ENCODE data around the gene SERPINB2.

The SERPINB2 gene

DNA sequence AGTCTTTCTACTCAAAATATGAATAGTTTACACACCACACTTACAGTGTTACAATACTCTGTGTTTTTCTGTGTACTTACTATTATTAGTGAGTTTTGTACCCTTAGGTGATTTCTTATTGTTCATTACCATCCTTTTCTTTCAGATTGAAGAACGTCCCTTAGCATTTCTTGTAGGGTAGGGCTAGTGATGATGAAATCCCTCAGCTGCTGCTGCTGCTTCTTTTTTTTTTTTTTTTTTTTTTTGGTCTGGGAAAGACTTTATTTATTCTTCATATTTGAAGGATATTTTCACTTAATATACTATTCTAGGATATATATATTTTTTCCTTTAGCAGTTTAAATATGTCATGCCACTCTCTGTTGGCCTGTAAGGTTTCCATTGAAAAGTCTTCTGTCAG lies 29.0 kb upstream of the SERPINB2 start:
- DNase-seq (ENCODE audit: low read depth in 2 of 2), result no peak
- no peak overlapping the region for H3K4me3 ChIP-seq (replicated peaks in 1 of 2; ENCODE audit: low read depth in 2 of 2, low read length in 2 of 2)
- TF ChIP-seq, protein P1, sequence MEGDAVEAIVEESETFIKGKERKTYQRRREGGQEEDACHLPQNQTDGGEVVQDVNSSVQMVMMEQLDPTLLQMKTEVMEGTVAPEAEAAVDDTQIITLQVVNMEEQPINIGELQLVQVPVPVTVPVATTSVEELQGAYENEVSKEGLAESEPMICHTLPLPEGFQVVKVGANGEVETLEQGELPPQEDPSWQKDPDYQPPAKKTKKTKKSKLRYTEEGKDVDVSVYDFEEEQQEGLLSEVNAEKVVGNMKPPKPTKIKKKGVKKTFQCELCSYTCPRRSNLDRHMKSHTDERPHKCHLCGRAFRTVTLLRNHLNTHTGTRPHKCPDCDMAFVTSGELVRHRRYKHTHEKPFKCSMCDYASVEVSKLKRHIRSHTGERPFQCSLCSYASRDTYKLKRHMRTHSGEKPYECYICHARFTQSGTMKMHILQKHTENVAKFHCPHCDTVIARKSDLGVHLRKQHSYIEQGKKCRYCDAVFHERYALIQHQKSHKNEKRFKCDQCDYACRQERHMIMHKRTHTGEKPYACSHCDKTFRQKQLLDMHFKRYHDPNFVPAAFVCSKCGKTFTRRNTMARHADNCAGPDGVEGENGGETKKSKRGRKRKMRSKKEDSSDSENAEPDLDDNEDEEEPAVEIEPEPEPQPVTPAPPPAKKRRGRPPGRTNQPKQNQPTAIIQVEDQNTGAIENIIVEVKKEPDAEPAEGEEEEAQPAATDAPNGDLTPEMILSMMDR (IDR thresholded peaks at IDR 0.05; ENCODE audit: low read depth, low read length), result no peak

DNA sequence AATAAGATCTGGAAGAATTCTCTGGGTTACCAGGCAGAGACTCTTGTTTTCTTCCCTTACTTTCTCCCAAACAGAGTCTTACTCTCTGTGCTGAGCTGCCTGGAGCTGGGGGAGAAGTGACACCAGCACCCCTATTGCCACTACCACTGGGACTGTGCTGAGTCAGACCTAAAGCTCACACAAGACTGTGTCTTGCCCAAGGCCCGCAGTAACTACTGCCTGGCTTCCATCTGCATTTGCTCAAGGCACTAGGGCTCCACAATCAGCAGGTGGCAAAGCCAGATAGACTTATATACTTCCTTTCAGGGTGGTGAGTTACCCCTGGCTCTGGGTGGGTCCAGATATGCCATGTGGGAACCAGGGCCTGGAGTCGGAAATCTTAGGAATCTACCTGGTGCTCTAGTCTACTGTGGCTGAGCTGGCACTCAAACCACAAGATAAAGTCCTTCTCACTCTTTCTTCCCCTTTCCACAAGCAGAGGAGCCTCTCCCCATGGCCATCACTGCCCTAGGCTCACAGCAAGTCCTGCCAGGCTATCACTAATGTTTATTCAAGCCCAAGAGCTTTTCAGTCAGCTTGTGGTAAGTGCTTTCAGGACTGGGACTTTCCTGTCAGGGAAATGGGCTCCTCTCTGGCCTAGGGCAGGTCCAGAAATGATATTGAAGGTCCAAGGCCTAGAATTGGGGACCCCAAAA lies 27.6 kb upstream of the SERPINB2 start:
- H3K4me3 ChIP-seq (replicated peaks in 1 of 2; ENCODE audit: low read depth in 2 of 2, low read length in 2 of 2), result no peak overlapping the region
- TF ChIP-seq, protein P1 (IDR thresholded peaks at IDR 0.05; ENCODE audit: low read depth, low read length), result no peak
- no peak for DNase-seq (ENCODE audit: low read depth in 2 of 2)

DNA sequence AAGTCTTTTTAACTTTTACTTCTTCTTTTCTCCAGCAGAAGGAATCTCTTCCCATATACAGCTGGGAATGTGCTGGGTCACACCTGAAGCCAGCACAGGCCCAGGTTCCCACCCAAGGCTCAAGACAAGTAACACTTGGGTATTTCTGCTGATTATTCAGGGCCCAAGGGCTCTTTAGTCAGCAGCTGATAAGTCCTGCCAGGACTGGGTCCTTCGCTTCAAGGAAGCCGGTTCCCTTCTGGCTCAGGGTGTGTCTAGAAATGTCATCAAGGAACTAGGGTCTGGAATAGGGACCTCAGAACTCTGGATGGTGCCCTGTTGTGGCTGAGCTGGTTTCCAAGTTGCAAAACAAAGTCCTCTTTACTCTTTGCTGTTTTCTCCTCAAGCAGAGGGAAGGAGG lies 27.0 kb upstream of the SERPINB2 start:
- TF ChIP-seq, protein P1 (IDR thresholded peaks at IDR 0.05; ENCODE audit: low read depth, low read length), result no peak
- no peak for DNase-seq (ENCODE audit: low read depth in 2 of 2)
- no peak overlapping the region for H3K4me3 ChIP-seq (replicated peaks in 1 of 2; ENCODE audit: low read depth in 2 of 2, low read length in 2 of 2)

DNA sequence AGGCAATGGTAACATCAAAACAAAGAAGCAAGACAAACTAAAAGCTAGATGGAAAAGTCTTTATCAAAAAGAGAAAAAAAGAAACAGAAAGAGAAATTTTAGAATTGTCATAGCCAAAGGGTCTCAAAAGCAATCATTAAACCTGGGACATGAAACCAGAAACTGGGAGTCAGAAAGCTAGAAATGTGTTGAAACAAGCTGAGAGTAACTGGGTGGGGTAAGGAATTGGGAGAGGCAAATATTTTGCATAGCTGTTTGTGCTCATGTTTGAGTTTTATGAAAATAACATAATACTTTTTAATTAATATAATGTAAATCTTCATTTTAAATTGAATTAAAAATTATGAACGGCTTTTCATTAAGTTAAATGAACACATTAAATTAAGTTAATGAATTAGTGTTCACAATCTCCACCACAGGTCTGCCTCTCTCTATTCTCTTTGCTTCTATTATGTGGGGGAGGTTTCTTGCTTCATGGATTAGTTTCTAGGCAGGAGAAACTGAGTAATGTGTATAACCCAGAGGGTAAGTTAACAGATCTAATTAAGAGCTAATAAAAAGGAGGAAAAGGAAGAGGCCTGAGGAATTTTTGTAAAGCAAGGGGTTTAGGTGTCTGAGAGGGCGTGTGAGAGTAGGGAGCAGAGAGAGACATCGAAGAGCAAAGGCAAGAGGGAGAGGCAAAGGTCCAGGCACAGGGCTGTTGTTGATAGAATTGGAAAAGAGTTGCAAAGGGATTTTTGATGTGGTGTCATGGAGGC lies 20.0 kb upstream of the SERPINB2 start:
- no peak overlapping the region for H3K4me3 ChIP-seq (replicated peaks in 1 of 2; ENCODE audit: low read depth in 2 of 2, low read length in 2 of 2)
- TF ChIP-seq, protein P1 (IDR thresholded peaks at IDR 0.05; ENCODE audit: low read depth, low read length), result no peak
- no peak for DNase-seq (ENCODE audit: low read depth in 2 of 2)

DNA sequence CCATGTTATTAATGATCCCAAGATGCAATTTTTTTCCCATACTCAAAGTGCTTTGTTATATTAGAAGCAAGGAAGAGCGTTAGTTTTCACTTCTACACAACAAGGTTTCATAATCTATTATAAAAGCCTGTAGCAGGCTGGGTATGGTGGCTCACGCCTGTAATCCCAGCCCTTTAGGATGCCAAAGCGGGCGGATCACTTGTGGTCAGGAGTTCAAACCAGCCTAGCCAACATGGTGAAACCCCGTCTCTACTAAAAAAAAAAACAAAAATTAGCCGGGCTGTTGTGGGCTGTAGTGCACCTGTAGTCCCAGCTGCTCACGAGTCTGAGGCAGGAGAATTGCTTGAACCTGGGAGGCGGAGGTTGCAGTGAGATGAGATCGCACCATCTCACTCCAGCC lies 19.0 kb upstream of the SERPINB2 start:
- TF ChIP-seq, protein P1 (IDR thresholded peaks at IDR 0.05; ENCODE audit: low read depth, low read length), result no peak
- no peak for DNase-seq (ENCODE audit: low read depth in 2 of 2)
- H3K4me3 ChIP-seq (replicated peaks in 1 of 2; ENCODE audit: low read depth in 2 of 2, low read length in 2 of 2), result no peak overlapping the region

DNA sequence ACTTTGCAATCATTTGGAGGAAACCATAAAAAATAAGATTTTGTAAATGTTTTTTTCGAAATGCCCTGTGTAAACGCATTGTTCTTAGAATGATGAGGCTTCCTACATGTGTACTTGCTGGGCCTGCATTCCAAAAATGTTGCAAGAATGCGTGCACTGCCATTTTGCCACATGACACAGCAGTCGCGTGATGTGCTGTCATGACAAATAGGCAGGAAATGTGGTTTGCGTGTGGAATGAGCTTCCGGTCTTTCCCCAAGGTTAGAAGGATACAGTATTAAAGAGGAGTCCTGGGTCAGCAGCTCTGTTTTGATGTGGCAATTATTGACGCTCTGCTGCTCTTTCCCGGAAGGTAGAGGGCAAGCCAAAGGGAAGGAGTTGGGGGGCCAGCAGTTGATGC lies 18.1 kb upstream of the SERPINB2 start:
- peak; percentile 70 to 82 for DNase-seq (ENCODE audit: low read depth in 2 of 2)
- no peak overlapping the region for H3K4me3 ChIP-seq (replicated peaks in 1 of 2; ENCODE audit: low read depth in 2 of 2, low read length in 2 of 2)
- TF ChIP-seq, protein P1 (IDR thresholded peaks at IDR 0.05; ENCODE audit: low read depth, low read length), result no peak
